GM19438 (cell line): ENCODE measurements around the gene HS2ST1.
"Not testable (repeated sequence)": the region's sequence is repeated elsewhere in the genome, so short reads cannot be mapped to it uniquely, and the experiment has no call there.

Source experiments
- ATAC-seq: cut with Tn5 transposase; IDR thresholded peaks from one replicate; pipeline ENCODE4 v1.9.1; 2021; ENCODE audit warnings: low read depth; ENCODE audit not compliant: unreplicated experiment

Gene HS2ST1

GRCh38 chr1:86924324-86924960, 10.0 kb downstream of the HS2ST1 start:
- no peak for ATAC-seq

GRCh38 chr1:86925742-86926141, 11.3 kb downstream of the HS2ST1 start:
- ATAC-seq, result no peak

GRCh38 chr1:86926883-86927282, 12.4 kb downstream of the HS2ST1 start:
- ATAC-seq, result no peak

DNA sequence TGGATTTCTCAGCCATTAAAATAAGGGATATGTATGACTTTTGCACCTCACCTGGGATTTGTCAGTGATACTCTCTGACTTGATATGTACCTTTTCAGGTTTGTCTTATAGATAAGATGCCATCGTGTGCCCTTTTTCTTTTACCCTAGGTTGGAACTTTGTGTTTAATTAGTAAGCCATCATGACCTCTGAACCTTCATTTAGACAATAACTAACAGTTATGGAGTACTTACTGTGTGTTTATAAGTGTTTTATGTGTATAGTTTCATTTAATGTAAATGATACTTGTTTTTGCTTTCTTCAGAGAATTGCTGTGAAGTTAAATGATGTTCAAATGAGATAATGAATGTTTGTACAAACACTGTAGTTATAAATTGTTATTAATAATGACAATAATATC, 14.4 kb downstream of the HS2ST1 start:
- no peak for ATAC-seq

- no peak for ATAC-seq
Observed at GRCh38 chr1:86933051-86933450, 18.6 kb downstream of the HS2ST1 start.

GRCh38 chr1:86933562-86934377, 19.3 kb downstream of the HS2ST1 start:
- no peak for ATAC-seq

DNA sequence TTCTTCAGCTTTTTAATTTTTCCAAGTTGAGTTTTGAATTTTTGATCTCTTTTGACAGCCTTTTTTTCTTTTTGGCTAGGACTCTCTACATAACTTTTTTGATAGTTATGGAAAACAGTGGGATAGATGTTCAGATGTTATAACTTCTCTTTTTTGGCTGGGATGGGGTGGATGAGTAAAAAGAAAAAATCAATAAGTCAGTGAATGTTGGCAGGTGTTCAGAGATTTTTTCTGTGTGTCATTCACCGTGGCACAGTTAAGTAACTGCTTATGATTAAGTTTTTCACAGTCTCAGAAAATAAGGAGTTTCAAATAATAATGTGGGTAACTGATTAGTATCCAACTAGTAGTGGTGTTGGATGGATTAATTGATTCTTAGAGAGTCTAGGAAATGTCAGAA, 24.0 kb downstream of the HS2ST1 start:
- ATAC-seq, result no peak

- ATAC-seq, result no peak
Observed at GRCh38 chr1:86938855-86939254, 24.4 kb downstream of the HS2ST1 start.

GRCh38 chr1:86939406-86939805, 25.0 kb downstream of the HS2ST1 start:
- no peak for ATAC-seq

- ATAC-seq, result no peak
Observed at GRCh38 chr1:86940599-86940998, 26.2 kb downstream of the HS2ST1 start.

DNA sequence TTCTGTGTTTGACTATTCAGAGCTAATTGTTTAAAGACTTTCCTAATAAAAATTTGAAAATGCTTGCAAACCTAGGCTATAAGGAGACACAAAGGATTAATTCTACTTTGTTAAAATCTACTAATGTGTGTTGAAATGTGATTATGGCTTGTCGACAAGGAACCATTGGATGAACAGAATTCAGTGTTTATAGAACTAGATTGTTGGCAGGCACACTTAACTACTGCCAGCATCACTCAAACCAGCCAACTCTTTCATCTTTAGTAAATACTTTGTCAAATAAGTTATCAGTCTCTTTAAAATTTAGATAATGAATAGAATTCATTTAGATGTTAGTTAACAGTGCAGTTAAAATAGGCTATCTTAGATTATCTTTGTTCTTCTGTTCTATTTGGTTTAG, 27.6 kb downstream of the HS2ST1 start:
- ATAC-seq, result no peak

DNA sequence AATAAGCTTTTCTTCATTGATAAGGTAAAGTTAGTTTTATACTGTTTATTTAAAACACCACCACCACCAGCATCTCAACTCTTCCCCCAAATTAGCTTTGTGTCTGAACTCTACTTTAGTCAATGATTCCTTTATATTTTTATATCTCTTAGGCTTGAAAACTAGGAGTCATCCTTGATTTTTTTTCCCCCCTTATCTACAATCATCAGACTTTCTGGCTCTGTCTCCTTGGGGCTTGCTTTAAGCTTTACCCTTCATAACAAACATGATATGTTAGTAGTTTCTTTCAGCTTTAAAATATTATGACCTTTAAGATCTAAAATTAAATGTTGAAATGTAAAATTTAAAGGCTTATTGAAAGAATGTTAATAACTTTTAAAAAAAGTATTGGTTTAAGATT, 28.3 kb downstream of the HS2ST1 start:
- no peak for ATAC-seq

GRCh38 chr1:86948212-86948611, 33.8 kb downstream of the HS2ST1 start:
- no peak for ATAC-seq

DNA sequence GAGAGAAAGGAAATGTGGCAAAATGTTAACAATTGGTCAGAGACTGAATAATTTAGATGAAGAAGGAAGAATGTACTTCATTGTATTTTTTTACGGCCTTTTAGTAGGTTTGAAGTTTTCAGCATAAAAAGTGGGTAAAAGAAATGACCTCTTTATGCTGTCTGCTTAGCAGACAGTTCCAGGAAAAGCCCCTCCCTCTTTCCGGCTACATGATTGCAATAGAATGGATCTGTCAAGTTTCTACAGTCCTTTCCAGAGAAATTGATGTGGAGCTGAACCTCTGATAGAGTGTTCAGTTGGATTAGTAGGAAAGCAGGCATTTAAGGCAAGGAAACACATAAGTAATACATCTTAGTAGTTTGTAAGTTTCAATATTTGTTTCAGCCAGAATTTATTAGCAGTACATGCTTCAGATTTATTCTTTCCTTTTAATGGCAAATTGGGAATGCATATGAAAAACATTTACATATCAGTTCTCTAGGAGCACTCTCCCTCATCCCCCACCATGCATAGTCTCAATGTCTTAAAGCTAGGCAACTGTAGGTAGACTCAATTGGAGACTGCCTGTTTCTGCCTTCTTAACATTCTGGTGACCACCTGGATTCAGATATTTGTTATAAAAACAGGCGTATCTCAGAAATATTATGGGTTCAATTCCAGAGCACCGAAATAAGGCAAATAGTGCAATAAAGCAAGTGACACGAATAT, 36.4 kb downstream of the HS2ST1 start:
- no peak for ATAC-seq

DNA sequence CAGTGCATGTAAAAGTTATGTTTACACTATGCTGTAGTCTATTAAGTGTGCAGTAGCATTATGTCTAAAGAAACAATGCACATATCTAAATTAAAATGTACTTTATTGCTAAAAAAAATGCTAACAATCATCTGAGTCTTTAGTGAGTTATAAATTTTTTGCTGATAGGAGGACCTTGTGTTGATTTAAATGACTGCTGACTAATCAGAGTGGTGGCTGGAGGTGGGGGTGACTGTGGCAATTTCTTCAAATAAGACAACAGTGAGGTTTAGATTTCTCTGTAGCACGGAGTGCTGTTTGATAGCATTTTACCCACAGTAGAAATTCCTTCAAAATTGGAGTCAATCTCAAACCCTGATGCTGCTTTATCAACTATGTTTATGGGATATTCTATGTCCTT, 37.0 kb downstream of the HS2ST1 start:
- no peak for ATAC-seq

DNA sequence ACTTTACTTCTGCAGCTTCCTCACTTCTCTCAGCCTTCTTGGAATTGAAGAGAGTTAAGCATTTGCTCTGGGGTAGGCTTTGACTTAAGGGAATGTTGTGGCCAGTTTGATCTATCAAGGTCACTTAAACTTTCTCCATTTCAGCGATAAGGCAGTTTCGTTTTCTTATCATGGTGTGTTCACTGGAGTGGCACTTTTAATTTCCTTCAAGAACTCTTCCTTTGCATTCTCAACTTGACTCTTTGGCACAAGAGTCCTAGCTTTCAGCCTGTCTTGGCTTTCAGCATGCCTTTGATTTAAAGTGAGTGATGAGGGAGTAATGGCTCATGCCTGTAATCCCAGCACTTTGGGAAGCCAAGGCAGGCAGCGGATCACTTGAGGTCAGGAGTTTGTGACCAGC, 38.7 kb downstream of the HS2ST1 start:
- no peak for ATAC-seq

DNA sequence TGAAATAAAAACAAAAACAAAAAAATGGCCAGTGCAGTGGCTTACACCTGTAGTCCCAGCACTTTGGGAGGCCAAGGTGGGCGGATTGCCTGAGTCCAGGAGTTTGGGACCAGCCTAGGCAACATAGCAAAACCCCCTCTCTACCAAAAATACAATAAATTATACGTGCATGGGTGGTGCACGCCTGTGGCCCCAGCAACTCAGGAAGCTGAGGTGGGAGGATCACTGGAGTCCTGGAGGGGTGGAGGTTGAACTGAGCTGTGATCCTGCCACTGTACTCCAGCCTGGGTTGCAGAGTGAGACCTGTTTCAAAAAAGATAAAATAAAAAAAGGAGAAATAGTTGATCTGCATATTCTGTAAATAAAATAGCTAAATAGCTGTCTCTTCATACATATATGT, 41.2 kb downstream of the HS2ST1 start:
- no peak for ATAC-seq

GRCh38 chr1:86956221-86956620, 41.8 kb downstream of the HS2ST1 start:
- no peak for ATAC-seq

GRCh38 chr1:86957221-86957620, 42.8 kb downstream of the HS2ST1 start:
- no peak for ATAC-seq

DNA sequence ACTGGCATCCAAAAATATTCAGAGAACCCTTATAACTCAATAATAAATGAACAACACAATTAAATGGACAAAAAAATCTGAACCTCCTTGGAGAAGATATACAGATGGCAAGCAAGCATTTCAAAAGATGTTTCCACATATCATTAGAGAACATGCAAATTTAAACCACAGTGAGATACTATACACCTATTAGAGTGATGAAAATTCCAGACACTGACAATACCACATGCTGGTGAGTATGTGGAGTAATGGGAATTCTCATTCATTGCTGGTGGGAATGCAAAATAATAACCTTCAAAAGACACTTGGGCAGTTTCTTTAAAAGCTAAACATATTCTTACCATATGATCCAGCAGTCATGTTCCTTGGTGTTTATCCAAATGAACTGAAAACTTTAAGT, 46.1 kb downstream of the HS2ST1 start:
- ATAC-seq, result no peak

- not testable (repeated sequence) for ATAC-seq
Observed at GRCh38 chr1:86963841-86964240, 49.4 kb downstream of the HS2ST1 start.
